Sigmoid colon (tissue), 7 donors: Measurements from ENCODE around the gene FHOD3. TPM values are rescaled to one million over a fixed set of nuclear protein-coding genes. Genes with fewer than 3 reads are reported as not detected.

ENCODE experiments used
- DNase-seq: peaks from one replicate; pipeline ENCODE4 v3.0.0-alpha.2; 2019
- H3K27ac ChIP-seq, 4 donors: fragments of 200-600 bp; sonication (generic); one replicate each; pipeline ENCODE4 v1.5.1; 2016 to 2019; ENCODE audit warnings: mild to moderate bottlenecking in 1 of 4
- H3K27me3 ChIP-seq, 3 donors: fragments of 200-600 bp; sonication (generic); one replicate each; pipeline ENCODE4 v1.5.1; 2019; ENCODE audit warnings: mild to moderate bottlenecking in 1 of 3
- H3K36me3 ChIP-seq, 4 donors: fragments of 200-600 bp; sonication (generic); one replicate each; pipeline ENCODE4 v1.5.1; 2016 to 2019
- H3K4me1 ChIP-seq, 4 donors: fragments of 200-600 bp; sonication (generic); one replicate each; pipeline ENCODE4 v1.5.1; 2017 to 2019
- H3K4me3 ChIP-seq, 4 donors: fragments of 200-600 bp; sonication (generic); one replicate each; pipeline ENCODE4 v1.5.1; 2017 to 2019; ENCODE audit warnings: mild to moderate bottlenecking in 2 of 4, moderate library complexity in 1 of 4
- H3K9me3 ChIP-seq, 4 donors: fragments of 200-600 bp in 3 of 4; sonication (generic) in 3 of 4; one replicate each; pipeline versions ENCODE4 v1.5.1 to v1.6.1; 2013 to 2019
- EP300 ChIP-seq, 4 donors: sonication (generic); formaldehyde crosslinking; IDR thresholded peaks; one replicate each; pipeline ENCODE4 v1.6.1; 2017; ENCODE audit warnings: antibody characterized with exemption in 4 of 4
- POLR2A ChIP-seq, 2 donors: fragments of 450-650 bp; IDR thresholded peaks; one replicate each; pipeline ENCODE4 v1.6.1; 2016; ENCODE audit warnings: antibody characterized with exemption in 2 of 2, mild to moderate bottlenecking in 2 of 2, moderate library complexity in 2 of 2
- POLR2AphosphoS5 ChIP-seq, 4 donors: sonication (generic); formaldehyde crosslinking; IDR thresholded peaks; one replicate each; pipeline ENCODE4 v1.6.1; 2017; ENCODE audit warnings: antibody characterized with exemption in 4 of 4
- WGBS, 2 donors: extraction: QIAGEN DNeasy Blood & Tissue Kit; methylation state at CpG; one replicate each; pipeline ENCODE4 v1.1.7; 2013; 5-methylcytosine and 5-hydroxymethylcytosine counted together
- intact Hi-C: fragments of 100-400 bp; cut with DNase I; formaldehyde crosslinking; loops from one replicate; pipeline ENCODE4 v1.15.1; 2023
- polyA plus RNA-seq, 3 donors: library from polyadenylated mRNA; stranded (reverse); fragments of 200-250 nt; gene quantifications; one replicate each; pipeline ENCODE4 v1.2.3, GENCODE V29; 2013
- total RNA-seq, 4 donors: library from RNA; depleted of rRNA; stranded (reverse); fragments of >200 nt; gene quantifications; one replicate each; pipeline ENCODE4 v1.1.0, GENCODE V29; 2016
- TF ChIP-seq, protein P1 (sequence below), 4 experiments: fragments of 450-650 bp in 3 of 4; fragments of 200-600 bp in 1 of 4; IDR thresholded peaks; one replicate each; pipeline ENCODE4 v1.5.1; 2016 to 2019; ENCODE audit warnings: antibody characterized with exemption in 4 of 4, mild to moderate bottlenecking in 3 of 4, moderate library complexity in 2 of 4
- donor health status: healthy with polysubstance abuse.
- donor health status: Bipolar disorder and iron deficiency.
- donor health status: healthy.

FHOD3 gene
- total and polyA plus RNA-seq, 7 donors = 1.2 to 24.9 (median 9.5) TPM

DNA sequence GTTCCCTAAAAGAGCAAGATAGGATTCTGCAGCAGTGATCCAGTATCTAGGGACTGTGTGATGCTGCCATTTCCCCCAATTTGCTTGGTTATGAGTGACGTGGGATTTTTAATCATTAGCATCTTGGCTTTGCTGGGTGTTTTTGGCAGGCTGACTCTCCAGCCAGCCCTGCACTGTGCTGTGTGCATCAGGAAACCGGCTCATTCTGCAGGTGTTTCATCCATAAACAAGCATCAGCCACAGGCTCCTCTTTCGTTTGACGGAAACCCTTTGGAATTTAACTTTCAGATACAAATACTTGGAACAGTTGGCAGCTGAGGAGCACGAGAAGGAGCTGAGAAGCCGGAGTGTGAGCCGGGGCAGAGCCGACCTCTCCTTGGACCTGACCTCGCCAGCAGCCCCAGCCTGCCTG is 395.4 kb downstream of the FHOD3 start:
- peak overlapping the region; percentile 14 to 49 (median 34) for H3K4me3 ChIP-seq
- peak overlapping the region; percentile 78 to 91 (median 80) for H3K27ac ChIP-seq
- no peaks in the 10 kb centered on the region for H3K27me3 ChIP-seq
- no peak for DNase-seq
- no peaks in the 10 kb centered on the region for H3K9me3 ChIP-seq
- TF ChIP-seq, protein P1, sequence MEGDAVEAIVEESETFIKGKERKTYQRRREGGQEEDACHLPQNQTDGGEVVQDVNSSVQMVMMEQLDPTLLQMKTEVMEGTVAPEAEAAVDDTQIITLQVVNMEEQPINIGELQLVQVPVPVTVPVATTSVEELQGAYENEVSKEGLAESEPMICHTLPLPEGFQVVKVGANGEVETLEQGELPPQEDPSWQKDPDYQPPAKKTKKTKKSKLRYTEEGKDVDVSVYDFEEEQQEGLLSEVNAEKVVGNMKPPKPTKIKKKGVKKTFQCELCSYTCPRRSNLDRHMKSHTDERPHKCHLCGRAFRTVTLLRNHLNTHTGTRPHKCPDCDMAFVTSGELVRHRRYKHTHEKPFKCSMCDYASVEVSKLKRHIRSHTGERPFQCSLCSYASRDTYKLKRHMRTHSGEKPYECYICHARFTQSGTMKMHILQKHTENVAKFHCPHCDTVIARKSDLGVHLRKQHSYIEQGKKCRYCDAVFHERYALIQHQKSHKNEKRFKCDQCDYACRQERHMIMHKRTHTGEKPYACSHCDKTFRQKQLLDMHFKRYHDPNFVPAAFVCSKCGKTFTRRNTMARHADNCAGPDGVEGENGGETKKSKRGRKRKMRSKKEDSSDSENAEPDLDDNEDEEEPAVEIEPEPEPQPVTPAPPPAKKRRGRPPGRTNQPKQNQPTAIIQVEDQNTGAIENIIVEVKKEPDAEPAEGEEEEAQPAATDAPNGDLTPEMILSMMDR (IDR thresholded peaks at IDR 0.05) = no peak
- TF ChIP-seq POLR2AphosphoS5 (IDR thresholded peaks at IDR 0.05) = no peak
- no peak for TF ChIP-seq EP300 (IDR thresholded peaks at IDR 0.05)
- no peak for TF ChIP-seq POLR2A (IDR thresholded peaks at IDR 0.05)
- peaks cover 0 to 58% (median 35%) of the 10 kb centered on the region in 4 donors for H3K4me1 ChIP-seq
- H3K36me3 ChIP-seq = no peaks in the 10 kb centered on the region
- intact Hi-C loops = no loop called here
- whole genome bisulfite sequencing, 2 donors = 76 to 84% methylated on average over 9 of the region's 9 CpGs

DNA sequence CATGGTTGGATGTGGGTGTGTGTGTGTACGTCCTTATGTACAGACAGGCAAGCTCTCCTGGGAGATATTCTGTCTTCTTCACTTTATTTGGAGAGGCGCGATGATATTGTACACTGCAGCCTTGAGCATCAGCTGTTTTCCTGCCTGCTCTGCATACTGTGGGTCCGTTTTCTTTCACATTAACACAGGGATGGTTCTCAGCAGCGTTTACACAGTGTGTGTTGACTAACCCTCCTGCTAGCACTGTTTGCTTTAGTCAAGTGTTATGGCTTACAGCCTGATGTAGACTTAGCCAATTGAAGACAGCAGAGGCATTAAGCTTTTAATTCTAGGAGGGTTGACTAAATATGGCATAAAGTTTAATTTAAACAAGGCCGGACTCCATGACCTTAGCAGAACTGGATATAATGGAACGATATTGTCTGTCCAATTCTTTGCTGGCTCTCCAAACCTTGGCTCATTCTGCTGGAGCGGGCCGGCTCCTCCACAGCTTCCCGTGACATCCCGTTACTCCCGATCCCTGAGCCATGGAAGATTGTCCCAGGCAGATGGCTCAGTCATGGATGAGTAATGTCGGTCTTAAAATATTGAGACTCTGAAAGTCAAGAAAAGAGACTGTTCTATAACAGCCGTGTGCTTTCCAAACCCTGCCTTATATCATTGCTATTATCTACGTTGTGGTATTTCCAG is 396.6 kb downstream of the FHOD3 start:
- peak overlapping the region; percentile 14 to 49 (median 34) for H3K4me3 ChIP-seq
- no peaks in the 10 kb centered on the region for H3K9me3 ChIP-seq
- peaks cover 0 to 54% (median 30%) of the 10 kb centered on the region in 4 donors for H3K4me1 ChIP-seq
- no peak for DNase-seq
- no peaks in the 10 kb centered on the region for H3K27me3 ChIP-seq
- intact Hi-C loops = no loop called here
- H3K27ac ChIP-seq = peak overlapping the region; percentile 78 to 91 (median 80)
- WGBS, 2 donors = 57 to 58% methylated on average over 15 of the region's 15 CpGs
- H3K36me3 ChIP-seq = no peaks in the 10 kb centered on the region
- TF ChIP-seq POLR2AphosphoS5 (IDR thresholded peaks at IDR 0.05) = peak in 3 of 4 donors; percentile 35 to 57 (median 42)
- TF ChIP-seq, protein P1 (IDR thresholded peaks at IDR 0.05) = no peak

DNA sequence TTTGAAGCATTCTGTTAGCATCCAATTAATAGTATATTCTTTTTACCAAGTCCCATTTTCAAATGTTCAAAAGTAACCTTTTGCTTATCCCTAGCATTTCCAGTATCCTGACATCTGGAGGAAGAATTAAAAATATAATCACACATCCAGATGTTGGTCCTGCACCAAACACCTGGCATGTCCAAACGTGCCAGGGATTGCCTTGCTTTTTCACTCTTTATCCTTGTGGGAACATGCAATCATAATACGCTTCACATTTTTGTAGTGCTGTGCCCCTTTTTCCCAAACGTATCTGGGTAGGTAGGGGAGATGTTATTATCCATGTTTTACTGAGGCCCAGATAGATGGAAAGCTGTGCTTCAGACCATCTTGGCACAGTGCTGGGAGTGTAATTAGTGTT is 398.3 kb downstream of the FHOD3 start:
- Histone ChIP-seq H3K36me3 (no peaks in the 10 kb centered on the region), H3K4me3 (no peak overlapping the region), H3K9me3 (no peaks in the 10 kb centered on the region), H3K27ac (no peak overlapping the region), H3K27me3 (no peaks in the 10 kb centered on the region), H3K4me1 (peaks cover 0 to 45% (median 26%) of the 10 kb centered on the region in 4 donors)
- 91 to 92% methylated on average over 3 of the region's 3 CpGs for WGBS, 2 donors
- TF ChIP-seq POLR2AphosphoS5 (IDR thresholded peaks at IDR 0.05) (no peak), POLR2A (IDR thresholded peaks at IDR 0.05) (no peak), EP300 (IDR thresholded peaks at IDR 0.05) (no peak)
- TF ChIP-seq, protein P1 (IDR thresholded peaks at IDR 0.05) = no peak
- intact Hi-C loops = no loop called here
- no peak for DNase-seq

DNA sequence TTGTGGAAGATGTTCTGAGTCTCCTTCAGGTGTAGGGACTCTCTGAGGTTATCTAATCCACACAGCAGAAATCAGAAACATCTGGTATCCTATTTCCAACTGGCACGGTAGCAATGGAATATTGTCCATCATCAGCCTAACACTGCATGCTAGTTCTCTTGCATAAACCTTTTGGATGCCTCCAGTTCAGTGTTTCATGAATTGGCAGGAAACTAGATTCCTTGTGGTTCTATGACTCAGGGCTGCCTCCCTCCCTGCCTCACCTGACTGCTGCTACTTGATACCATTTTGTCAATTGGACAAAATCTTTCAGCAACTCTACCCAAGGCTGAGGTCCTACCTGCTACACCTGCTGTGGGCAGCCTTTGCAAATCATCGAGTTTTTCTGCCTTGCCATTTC is 400.4 kb downstream of the FHOD3 start:
- H3K4me3 ChIP-seq = no peak overlapping the region
- 89 to 91% methylated on average over 2 of the region's 2 CpGs for WGBS, 2 donors
- TF ChIP-seq EP300 (IDR thresholded peaks at IDR 0.05) (no peak), POLR2AphosphoS5 (IDR thresholded peaks at IDR 0.05) (no peak), POLR2A (IDR thresholded peaks at IDR 0.05) (no peak)
- TF ChIP-seq, protein P1 (IDR thresholded peaks at IDR 0.05) = no peak
- no peak for DNase-seq
- no peaks in the 10 kb centered on the region for H3K36me3 ChIP-seq
- no peak overlapping the region for H3K27ac ChIP-seq
- peaks cover 0 to 37% (median 14%) of the 10 kb centered on the region in 4 donors for H3K4me1 ChIP-seq
- intact Hi-C loops = no loop called here
- no peaks in the 10 kb centered on the region for H3K27me3 ChIP-seq
- no peaks in the 10 kb centered on the region for H3K9me3 ChIP-seq
